Measurements from ENCODE around the gene STK4.
A peak's percentile ranks its signal among the peaks of the same experiment; 100 is the strongest.

Gene STK4

DNA sequence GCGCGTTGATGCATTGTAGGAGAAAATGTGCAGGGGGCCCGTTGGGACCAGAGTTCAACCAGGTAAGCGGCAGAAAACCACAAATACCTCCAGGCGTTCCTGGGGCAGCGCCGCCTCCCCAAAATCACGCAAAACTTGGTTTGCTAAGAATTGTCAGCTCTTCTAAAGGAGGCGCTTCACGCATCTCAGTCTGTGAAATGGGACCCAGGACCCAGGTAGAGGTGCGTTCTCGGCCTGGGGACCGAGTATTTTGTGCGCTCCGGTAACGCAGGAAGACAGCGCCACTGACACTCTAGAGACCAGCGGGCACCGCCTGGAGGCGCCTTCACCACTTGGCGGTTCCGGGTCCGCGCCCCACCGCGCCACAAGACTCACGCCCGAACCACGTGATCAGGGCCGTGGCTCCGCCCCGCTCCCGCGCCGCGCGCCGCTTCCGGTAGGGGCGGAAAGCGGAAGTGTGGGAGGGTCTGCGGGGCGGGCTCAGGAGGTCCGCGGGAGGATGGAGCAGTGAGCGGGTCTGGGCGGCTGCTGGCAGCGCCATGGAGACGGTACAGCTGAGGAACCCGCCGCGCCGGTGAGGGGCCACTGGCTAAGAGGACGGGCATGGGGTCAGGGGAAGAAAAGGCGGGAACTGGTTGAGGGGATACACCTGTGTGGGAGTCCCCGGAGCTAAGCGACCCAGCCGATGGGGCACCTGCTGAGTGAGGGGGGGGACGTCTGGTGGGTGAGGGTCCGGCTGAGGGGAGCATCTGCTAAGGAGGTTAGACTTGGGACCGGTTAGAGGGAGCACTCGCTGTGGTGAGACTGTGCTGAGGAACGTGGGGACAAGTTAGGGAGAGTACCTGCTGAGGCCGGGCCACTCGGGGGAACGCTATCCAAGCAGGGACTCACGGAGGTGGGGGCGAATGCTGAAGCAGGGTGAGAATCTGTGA lies at the start of gene STK4:
STK4 (plus strand) TSS at position 483 of the 932 bp plus-strand sequence; CDS start at position 540, 57 bp downstream.
- peak within 1 kb of the TSS; percentile 96 for H3K4me3 ChIP-seq (ENCODE audit: low read depth, low read length)

DNA sequence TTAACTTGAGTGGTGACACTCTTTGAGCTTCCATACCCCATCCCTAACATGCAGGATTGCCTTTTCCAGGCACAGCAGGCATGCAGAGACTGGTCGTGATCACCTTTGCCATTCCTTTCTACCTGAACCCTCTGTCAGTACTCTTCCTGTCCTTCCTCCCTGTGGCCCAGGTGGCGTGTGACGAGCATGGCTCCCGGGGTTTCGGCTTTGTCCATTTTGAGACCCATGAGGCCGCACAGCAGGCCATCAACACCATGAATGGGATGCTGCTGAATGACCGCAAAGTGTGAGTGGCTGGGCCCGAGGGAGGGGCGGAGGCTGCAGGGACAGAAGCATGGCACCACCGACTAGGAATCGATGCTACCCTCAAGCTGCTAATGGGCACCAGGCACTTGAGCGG lies 49.7 kb upstream of the STK4 start:
- no peak overlapping the region for H3K4me3 ChIP-seq (ENCODE audit: low read depth, low read length)

GRCh38 chr20:44917399-44917798 lies 48.9 kb upstream of the STK4 start:
- H3K4me3 ChIP-seq (ENCODE audit: low read depth, low read length), result no peak overlapping the region

- no peak overlapping the region for H3K4me3 ChIP-seq (ENCODE audit: low read depth, low read length)
Measured at GRCh38 chr20:44918342-44918741, 48.0 kb upstream of the STK4 start.

- H3K4me3 ChIP-seq (ENCODE audit: low read depth, low read length), result no peak overlapping the region
Measured at GRCh38 chr20:44918761-44919160, 47.6 kb upstream of the STK4 start.

DNA sequence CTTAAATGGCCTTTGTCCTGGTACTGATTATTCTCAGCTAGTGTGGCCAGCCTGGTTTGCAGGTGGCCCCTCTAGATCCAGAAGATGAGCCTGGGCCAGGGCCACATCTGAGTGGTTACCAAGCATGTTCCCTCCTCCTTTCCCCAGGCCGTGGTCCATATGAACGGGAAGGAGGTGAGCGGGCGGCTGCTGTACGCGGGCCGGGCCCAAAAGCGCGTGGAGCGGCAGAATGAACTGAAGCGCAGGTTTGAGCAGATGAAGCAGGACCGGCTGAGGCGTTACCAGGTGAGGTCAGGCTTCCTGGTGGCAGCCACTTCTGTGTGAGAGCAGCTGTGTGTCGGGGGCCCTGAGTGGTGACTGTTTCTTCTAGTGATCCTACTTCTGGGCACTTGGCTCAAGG lies 44.9 kb upstream of the STK4 start:
- H3K4me3 ChIP-seq (ENCODE audit: low read depth, low read length), result no peak overlapping the region

DNA sequence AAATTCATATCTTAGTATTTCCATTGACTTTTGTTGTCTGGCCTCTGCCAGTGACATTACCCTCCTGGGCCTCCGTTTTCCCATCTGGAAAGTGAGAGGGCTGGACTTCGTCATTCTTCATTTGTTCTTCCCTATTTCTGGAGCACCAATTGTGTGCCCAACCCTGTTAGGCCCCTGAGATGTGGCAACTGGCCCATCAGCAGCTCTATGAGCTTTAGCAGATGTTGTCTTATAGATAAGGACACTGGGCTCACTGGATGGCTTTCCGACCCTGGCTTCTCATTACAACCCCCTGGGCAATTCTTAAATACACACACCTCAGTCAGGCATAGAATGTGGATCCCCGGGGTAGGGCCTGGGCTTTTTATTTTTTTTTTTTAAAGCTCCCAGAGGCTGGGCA lies 41.8 kb upstream of the STK4 start:
- H3K4me3 ChIP-seq (ENCODE audit: low read depth, low read length), result no peak overlapping the region

GRCh38 chr20:44928595-44928994 lies 37.7 kb upstream of the STK4 start:
- H3K4me3 ChIP-seq (ENCODE audit: low read depth, low read length), result no peak overlapping the region

- H3K4me3 ChIP-seq (ENCODE audit: low read depth, low read length), result no peak overlapping the region
Measured at GRCh38 chr20:44930517-44931168, 35.7 kb upstream of the STK4 start.

GRCh38 chr20:44931911-44932310 lies 34.4 kb upstream of the STK4 start:
- H3K4me3 ChIP-seq (ENCODE audit: low read depth, low read length), result no peak overlapping the region

GRCh38 chr20:44932916-44933315 lies 33.4 kb upstream of the STK4 start:
- no peak overlapping the region for H3K4me3 ChIP-seq (ENCODE audit: low read depth, low read length)

DNA sequence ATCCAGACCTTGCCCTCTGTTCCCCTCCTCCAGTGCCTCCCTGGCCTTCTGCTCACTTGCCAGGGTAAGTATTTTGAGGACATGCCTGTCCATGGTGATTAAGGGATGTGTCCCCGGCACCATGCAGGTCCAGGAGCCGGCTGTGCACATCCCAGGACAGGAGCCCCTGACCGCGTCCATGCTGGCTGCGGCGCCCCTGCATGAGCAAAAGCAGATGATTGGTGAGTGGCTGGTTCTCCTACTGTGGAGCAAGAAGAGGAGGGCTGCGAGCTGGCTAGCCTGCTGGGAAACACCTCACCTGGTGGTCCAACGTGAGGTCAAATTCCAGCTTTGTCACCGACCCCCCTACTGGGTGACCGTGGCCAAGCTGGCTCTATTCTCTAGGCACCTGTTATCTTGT lies 29.8 kb upstream of the STK4 start:
- no peak overlapping the region for H3K4me3 ChIP-seq (ENCODE audit: low read depth, low read length)

DNA sequence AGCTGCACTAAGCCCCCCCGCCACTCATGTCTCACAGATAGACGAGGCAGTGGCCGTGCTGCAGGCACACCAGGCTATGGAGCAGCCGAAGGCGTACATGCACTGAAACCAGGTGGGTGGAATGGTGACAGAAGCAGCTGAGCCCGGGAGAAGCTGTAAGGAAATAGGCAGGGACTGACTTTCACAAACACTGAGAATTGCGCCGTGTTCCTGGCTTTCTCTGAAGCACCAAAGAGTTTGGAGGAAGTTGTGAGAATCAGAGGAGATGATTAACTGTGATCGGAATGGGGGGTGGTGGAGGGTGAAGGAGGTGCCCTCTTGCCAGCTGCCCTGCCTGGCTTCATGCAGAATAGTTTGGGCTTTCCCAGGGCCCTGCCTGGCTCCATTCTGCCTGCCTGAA lies 27.7 kb upstream of the STK4 start:
- H3K4me3 ChIP-seq (ENCODE audit: low read depth, low read length), result no peak overlapping the region

DNA sequence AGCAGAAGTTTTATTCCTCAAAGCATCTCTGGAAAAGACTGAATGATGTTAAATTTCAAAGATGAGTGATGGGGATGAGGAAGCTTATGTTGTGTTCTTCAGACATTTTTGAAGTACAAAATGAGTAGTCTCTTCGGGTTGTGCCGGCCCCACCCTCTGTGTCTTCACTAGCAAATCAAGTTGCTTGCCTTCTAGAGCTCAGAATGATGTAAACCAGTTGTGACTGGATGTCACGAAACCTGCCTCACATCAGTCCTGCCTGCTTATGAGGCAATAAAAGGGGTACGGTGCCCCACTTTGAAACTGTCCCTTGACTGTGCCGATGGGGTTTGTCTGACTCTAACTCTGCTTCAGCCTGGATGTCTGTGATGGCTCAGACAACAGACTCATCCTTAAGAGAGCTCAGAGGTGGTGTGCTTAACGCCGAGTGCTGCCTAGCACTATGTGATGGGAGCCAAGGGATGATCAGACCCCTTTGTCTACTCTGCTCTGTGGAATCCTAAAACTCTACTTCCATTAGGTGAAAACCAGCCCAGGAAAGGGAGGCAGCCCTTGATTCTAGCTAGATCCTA lies 25.1 kb upstream of the STK4 start:
- H3K4me3 ChIP-seq (ENCODE audit: low read depth, low read length), result no peak overlapping the region

- no peak overlapping the region for H3K4me3 ChIP-seq (ENCODE audit: low read depth, low read length)
Measured at GRCh38 chr20:44942264-44942973, 23.9 kb upstream of the STK4 start.

GRCh38 chr20:44943828-44944227 lies 22.5 kb upstream of the STK4 start:
- H3K4me3 ChIP-seq (ENCODE audit: low read depth, low read length), result no peak overlapping the region

- no peak overlapping the region for H3K4me3 ChIP-seq (ENCODE audit: low read depth, low read length)
Measured at GRCh38 chr20:44945261-44945660, 21.1 kb upstream of the STK4 start.

DNA sequence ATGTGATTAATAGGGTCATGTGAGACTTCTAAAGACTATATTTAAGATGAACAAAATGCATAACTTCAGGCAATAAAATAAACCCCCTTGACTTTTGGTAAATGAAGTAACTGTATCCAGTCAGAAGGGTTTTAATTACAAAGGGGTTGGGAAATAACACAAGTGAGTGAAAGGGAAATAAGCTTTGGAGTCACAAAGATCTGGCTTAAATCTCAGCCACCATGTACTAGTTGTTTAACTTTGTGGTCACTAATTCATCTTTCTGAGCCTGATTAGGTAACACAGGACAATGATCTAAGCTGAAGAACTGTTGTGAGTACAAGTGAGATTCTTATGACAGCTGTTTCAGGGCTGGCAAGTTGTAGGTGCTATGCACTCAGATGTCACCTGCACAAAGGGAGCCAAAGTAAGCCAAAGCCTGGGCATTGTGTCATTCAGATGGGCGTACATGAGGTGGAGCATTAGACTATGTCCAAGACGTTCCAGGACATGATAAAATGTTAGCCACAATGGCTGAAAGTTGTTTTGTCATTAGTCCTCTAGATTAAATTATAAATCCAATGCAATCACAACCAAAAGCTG lies 19.9 kb upstream of the STK4 start:
- H3K4me3 ChIP-seq (ENCODE audit: low read depth, low read length), result no peak overlapping the region

DNA sequence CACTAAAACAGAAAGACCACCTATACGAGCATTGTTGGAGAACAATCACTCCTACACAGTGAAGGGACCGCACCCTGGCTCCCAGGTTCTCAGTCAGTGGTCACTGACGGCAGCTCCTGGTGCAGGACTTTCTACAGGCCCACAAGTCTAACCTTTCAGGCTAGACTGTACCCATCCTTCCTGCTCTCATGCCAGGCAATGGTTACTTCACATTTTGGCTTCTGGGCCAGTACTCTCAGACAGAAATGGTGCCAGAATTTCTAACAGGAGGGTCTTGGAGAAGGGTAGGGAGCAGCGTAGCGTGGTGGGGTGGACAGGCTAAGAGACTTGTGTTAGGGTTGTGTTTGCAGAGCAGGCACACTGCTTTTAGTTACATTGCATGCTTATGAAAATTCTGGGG lies 18.2 kb upstream of the STK4 start:
- no peak overlapping the region for H3K4me3 ChIP-seq (ENCODE audit: low read depth, low read length)

GRCh38 chr20:44948513-44948912 lies 17.8 kb upstream of the STK4 start:
- no peak overlapping the region for H3K4me3 ChIP-seq (ENCODE audit: low read depth, low read length)

GRCh38 chr20:44950368-44950767 lies 15.9 kb upstream of the STK4 start:
- no peak overlapping the region for H3K4me3 ChIP-seq (ENCODE audit: low read depth, low read length)

Measured in iPS-11a (cell line).